MM.1S (cell line): ENCODE data around the gene KBTBD3.

Source experiments
- CTCF ChIP-seq: fragments of 300-600 bp; sonication (generic); IDR thresholded peaks from 2 replicates; pipeline ENCODE4 v1.5.1; 2016; ENCODE audit warnings: antibody characterized with exemption, low read length, mixed read lengths
- EZH2 ChIP-seq: fragments of 300-600 bp; sonication (generic); optimal IDR thresholded peaks from 2 replicates; pipeline ENCODE3; 2017; ENCODE audit warnings: low read depth, mild to moderate bottlenecking, antibody characterized with exemption, low read length, mixed read lengths
- EZH2phosphoT487 ChIP-seq: fragments of 300-600 bp; sonication (generic); IDR thresholded peaks from 2 replicates; pipeline ENCODE4 v1.6.1; 2018; ENCODE audit warnings: antibody characterized with exemption, low read length

- no peak for TF ChIP-seq EZH2phosphoT487
- TF ChIP-seq EZH2, result no peak
- no peak for TF ChIP-seq CTCF
These were observed 26.0 kb downstream of the KBTBD3 start for GRCh38 chr11:106051103-106051502.
